Activated CD8-positive, alpha-beta T cell treated with anti-CD3 and anti-CD28 coated beads for 36 hours (primary cell): ENCODE results near the gene GTF3C5. TPM values are rescaled to one million over a fixed set of nuclear protein-coding genes. Genes with fewer than 3 reads are reported as not detected.
"Not testable (repeated sequence)": the region's sequence is repeated elsewhere in the genome, so short reads cannot be mapped to it uniquely, and the experiment has no call there.

Source experiments
- ATAC-seq: fragments of 200-7000 bp; cut with Tn5 transposase; one replicate; pipeline ENCODE4 v1.10.0; 2021; ENCODE audit warnings: mild to moderate bottlenecking, moderate library complexity
- CTCF ChIA-PET: fragments of 350-600 bp; sonication (Branson Sonifier 250); formaldehyde crosslinking; loops from one replicate; lab custom pipeline; 2021; ENCODE audit warnings: antibody characterized with exemption; lab: Charles Lee
- POLR2A ChIA-PET: fragments of 350-600 bp; sonication (Branson Sonifier 250); formaldehyde crosslinking; loops from one replicate; lab custom pipeline; 2021; ENCODE audit warnings: antibody characterized with exemption; lab: Charles Lee
- DNase-seq: peaks from one replicate; pipeline ENCODE4 v3.0.0-alpha.2; 2020
- H3K27ac Mint-ChIP-seq: one replicate; pipeline ENCODE4 v1.8.0; 2021; ENCODE audit warnings: mild to moderate bottlenecking, mixed read lengths
- H3K27me3 Mint-ChIP-seq: one replicate; pipeline ENCODE4 v1.8.0; 2021; ENCODE audit warnings: mixed read lengths
- H3K36me3 Mint-ChIP-seq: one replicate; pipeline ENCODE4 v1.8.0; 2021; ENCODE audit warnings: low read depth, mixed read lengths
- H3K4me1 Mint-ChIP-seq: one replicate; pipeline ENCODE4 v1.8.0; 2021; ENCODE audit warnings: low read depth, mixed read lengths
- H3K4me3 Mint-ChIP-seq: one replicate; pipeline ENCODE4 v1.8.0; 2021; ENCODE audit warnings: mild to moderate bottlenecking, moderate library complexity, mixed read lengths
- H3K9me3 Mint-ChIP-seq: one replicate; pipeline ENCODE4 v1.8.0; 2021; ENCODE audit warnings: mixed read lengths
- intact Hi-C: fragments of 100-400 bp; cut with micrococcal nuclease; formaldehyde crosslinking; loops from one replicate; pipeline ENCODE4 v1.10.0; 2022
- total RNA-seq, 2 experiments: library from RNA; stranded (reverse); gene quantifications; one replicate each; pipeline ENCODE4 v1.2.3, GENCODE V29; 2021
- TF ChIP-seq, protein P1 (sequence below): fragments of 200-600 bp; IDR thresholded peaks from one replicate; pipeline ENCODE4 v1.8.0; 2022; ENCODE audit warnings: antibody characterized with exemption, mild to moderate bottlenecking

GTF3C5 gene
- total RNA-seq, 2 experiments from 2014 or later = 87.6 to 95.3 TPM

DNA sequence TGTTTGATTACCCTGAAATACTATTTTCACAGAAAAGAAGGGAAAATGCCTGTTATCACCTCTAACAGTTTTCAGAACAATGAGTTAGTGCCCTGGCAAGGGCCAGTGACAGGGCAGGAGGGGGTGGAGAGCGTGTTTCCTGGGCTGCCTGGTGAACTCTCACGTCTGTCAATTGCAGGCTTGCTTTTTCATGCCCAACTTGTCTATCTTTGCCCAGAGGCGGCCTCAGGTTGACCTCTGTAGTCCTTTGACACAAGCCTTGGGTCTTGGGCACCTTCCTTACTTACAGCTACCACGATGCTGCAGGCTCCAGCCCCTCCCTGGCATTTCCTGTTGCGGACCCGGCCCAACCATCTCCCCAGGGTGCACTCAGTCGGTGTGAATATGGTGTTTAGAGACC, 28.8 kb downstream of the GTF3C5 start:
- DNase-seq = peak; percentile 35
- Mint-ChIP-seq H3K27ac (peak overlapping the region; percentile 81), H3K4me3 (no peak overlapping the region), H3K4me1 (peaks cover 56% of the 10 kb centered on the region), H3K36me3 (peaks cover 27% of the 10 kb centered on the region), H3K27me3 (no peaks in the 10 kb centered on the region), H3K9me3 (no peaks in the 10 kb centered on the region)
- ChIA-PET POLR2A (no interaction called here), CTCF (interaction anchor here (0.9 to 3.5 kb wide), 3 partner anchors 11 to 85 kb away, joined by 3 to 19 read pairs (median 3); partner anchors contain the start of gene GTF3C5)
- intact Hi-C loops = no loop called here
- TF ChIP-seq, protein P1, sequence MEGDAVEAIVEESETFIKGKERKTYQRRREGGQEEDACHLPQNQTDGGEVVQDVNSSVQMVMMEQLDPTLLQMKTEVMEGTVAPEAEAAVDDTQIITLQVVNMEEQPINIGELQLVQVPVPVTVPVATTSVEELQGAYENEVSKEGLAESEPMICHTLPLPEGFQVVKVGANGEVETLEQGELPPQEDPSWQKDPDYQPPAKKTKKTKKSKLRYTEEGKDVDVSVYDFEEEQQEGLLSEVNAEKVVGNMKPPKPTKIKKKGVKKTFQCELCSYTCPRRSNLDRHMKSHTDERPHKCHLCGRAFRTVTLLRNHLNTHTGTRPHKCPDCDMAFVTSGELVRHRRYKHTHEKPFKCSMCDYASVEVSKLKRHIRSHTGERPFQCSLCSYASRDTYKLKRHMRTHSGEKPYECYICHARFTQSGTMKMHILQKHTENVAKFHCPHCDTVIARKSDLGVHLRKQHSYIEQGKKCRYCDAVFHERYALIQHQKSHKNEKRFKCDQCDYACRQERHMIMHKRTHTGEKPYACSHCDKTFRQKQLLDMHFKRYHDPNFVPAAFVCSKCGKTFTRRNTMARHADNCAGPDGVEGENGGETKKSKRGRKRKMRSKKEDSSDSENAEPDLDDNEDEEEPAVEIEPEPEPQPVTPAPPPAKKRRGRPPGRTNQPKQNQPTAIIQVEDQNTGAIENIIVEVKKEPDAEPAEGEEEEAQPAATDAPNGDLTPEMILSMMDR = no peak
- no peak for ATAC-seq

DNA sequence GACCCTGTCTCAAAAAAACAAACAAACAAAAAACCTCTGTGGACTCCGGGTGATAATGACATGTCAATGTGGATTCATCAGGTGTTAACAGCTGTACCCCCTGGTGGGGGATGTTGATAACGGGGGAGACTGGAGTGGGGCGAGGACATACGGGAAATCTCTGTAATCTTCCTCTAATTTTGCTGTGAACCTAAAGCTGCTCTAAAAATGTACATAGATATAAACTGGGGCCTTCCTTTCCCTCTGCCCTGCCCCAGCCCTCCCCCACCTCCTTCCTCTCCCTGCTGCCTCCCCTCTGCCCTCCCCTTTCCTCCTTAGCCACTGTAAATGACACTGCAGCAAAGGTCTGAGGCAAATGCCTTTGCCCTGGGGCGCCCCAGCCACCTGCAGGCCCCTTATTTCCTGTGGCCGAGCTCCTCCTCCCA, 29.6 kb downstream of the GTF3C5 start:
- Mint-ChIP-seq H3K36me3 (peaks cover 25% of the 10 kb centered on the region), H3K4me3 (no peak overlapping the region), H3K27me3 (no peaks in the 10 kb centered on the region), H3K9me3 (no peaks in the 10 kb centered on the region), H3K27ac (peak overlapping the region; percentile 80), H3K4me1 (peaks cover 55% of the 10 kb centered on the region)
- CTCF ChIA-PET = interaction anchor here (1.3 to 3.5 kb wide), 2 partner anchors 85 to 87 kb away, joined by 4 to 19 read pairs; no protein-coding TSS in a partner anchor
- DNase-seq (peak; percentile 27), ATAC-seq (peak; percentile 46)
- intact Hi-C loops = no loop called here
- TF ChIP-seq, protein P1 = peak; percentile 31
- POLR2A ChIA-PET = no interaction called here

DNA sequence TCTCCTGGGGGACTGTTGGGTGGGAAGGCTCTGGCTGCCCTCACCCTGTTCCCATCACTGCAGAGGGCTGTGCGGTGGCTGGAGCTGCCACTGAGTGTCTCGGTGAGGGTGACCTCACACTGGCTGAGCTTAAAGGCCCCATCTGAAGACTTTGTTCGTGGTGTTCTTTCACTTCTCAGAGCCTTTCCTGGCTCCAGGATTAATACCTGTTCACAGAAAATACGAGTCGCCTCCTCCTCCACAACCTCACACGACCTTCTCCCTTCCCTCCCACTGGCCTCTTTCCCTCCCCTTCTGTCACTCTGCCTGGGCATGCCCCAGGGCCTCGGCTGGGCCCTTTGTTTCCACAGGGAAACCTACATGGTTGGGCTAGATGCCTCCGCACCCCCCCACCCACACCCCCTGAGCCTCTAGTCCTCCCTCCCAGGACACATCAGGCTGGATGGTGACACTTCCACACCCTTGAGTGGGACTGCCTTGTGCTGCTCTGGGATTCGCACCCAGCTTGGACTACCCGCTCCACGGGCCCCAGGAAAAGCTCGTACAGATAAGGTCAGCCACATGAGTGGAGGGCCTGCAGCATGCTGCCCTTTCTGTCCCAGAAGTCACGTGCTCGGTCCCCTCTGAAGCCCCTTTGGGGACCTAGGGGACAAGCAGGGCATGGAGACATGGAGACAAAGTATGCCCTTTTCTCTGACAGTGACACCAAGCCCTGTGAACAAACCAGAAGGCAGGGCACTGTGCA, 30.4 kb downstream of the GTF3C5 start:
- Mint-ChIP-seq H3K36me3 (peaks cover 21% of the 10 kb centered on the region), H3K4me1 (peaks cover 51% of the 10 kb centered on the region), H3K27ac (peak overlapping the region; percentile 64)
- POLR2A ChIA-PET, intact Hi-C loops, H3K9me3 Mint-ChIP-seq, H3K27me3 Mint-ChIP-seq, H3K4me3 Mint-ChIP-seq: not testable (repeated sequence)
- ATAC-seq = peak; percentile 60
- DNase-seq = peak; percentile 51
- CTCF ChIA-PET = interaction anchor here (1.3 to 3.5 kb wide), 2 partner anchors 84 to 86 kb away, joined by 4 to 19 read pairs; no protein-coding TSS in a partner anchor

DNA sequence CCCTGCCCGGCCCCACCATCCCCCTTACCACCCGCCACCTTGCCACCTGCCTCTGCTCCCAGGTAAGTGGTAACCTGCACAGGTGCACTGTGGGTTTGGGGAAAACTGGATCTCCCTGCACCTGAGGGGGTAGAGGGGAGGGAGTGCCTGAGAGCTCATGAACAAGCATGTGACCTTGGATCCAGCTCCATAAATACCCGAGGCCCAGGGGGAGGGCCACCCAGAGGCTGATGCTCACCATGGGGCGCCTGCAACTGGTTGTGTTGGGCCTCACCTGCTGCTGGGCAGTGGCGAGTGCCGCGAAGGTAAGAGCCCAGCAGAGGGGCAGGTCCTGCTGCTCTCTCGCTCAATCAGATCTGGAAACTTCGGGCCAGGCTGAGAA, 31.0 kb downstream of the GTF3C5 start, which contains the start of gene CEL:
Gene CEL, plus strand, starts transcription at position 218 of the 382 bp plus-strand sequence. Its CDS starts 22 bp downstream, at position 240.
- Mint-ChIP-seq H3K27ac (peak within 1 kb of the TSS; percentile 64), H3K36me3 (peaks cover 17% of the 10 kb centered on the region), H3K4me1 (peaks cover 45% of the 10 kb centered on the region)
- intact Hi-C loops, DNase-seq, CTCF ChIA-PET, POLR2A ChIA-PET, H3K4me3 Mint-ChIP-seq, ATAC-seq, H3K27me3 Mint-ChIP-seq, H3K9me3 Mint-ChIP-seq: not testable (repeated sequence)

DNA sequence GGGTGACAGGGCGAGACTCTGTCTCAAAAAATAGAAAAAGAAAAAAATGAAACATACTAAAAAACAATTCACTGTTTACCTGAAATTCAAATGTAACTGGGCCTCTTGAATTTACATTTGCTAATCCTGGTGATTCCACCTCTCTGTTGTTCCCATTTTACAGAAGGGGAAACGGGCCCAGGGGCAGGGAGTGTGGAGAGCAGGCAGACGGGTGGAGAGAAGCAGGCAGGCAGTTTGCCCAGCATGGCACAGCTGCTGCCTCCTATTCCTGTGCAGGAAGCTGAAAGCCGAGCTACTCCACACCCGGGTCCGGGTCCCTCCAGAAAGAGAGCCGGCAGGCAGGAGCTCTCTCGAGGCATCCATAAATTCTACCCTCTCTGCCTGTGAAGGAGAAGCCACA, 31.8 kb downstream of the GTF3C5 start:
- H3K4me3 Mint-ChIP-seq, POLR2A ChIA-PET, H3K9me3 Mint-ChIP-seq: not testable (repeated sequence)

DNA sequence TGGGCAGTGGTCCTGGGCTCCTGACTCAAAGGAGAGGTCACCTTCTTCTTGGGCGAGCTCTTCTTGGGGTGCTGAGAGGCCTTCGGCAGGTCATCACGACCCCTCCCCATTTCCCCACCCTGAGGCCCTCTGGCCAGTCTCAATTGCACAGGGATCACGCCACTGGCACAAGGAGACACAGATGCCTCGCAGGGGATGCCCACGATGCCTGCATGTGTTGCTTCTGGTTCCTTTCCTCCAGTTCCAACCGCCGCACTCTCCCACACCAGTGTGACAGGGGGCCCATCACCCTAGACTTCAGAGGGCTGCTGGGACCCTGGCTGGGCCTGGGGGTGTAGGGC, 32.3 kb downstream of the GTF3C5 start:
- Mint-ChIP-seq H3K9me3 (no peaks in the 10 kb centered on the region), H3K4me3 (no peak overlapping the region), H3K36me3 (peaks cover 12% of the 10 kb centered on the region), H3K27me3 (no peaks in the 10 kb centered on the region), H3K27ac (no peak overlapping the region), H3K4me1 (peaks cover 34% of the 10 kb centered on the region)
- DNase-seq = no peak
- intact Hi-C loops = no loop called here
- TF ChIP-seq, protein P1 = no peak
- CTCF ChIA-PET = interaction anchor here (0.5 kb wide), 1 partner anchor 72 kb away, joined by 3 read pairs; no protein-coding TSS in a partner anchor
- no peak for ATAC-seq
- POLR2A ChIA-PET = interaction anchor here (0.5 to 1.4 kb wide), 2 partner anchors 47 to 119 kb away, joined by 3 read pairs; partner anchors contain the start of gene TSC1

More for the DNA sequence above, 31.8 kb downstream of the GTF3C5 start:
- H3K27me3 Mint-ChIP-seq, CTCF ChIA-PET, ATAC-seq, intact Hi-C loops, DNase-seq, H3K27ac Mint-ChIP-seq: not testable (repeated sequence)
- Mint-ChIP-seq H3K4me1 (peaks cover 38% of the 10 kb centered on the region), H3K36me3 (peaks cover 15% of the 10 kb centered on the region)
